HG02943 (cell line): ENCODE measurements around the gene HDLBP.
"Not testable (repeated sequence)": the region's sequence is repeated elsewhere in the genome, so short reads cannot be mapped to it uniquely, and the experiment has no call there.

Source experiments
- ATAC-seq: cut with Tn5 transposase; IDR thresholded peaks from one replicate; pipeline ENCODE4 v1.9.1; 2021; ENCODE audit warnings: mild to moderate bottlenecking, low read depth, moderate library complexity; ENCODE audit not compliant: unreplicated experiment

Gene HDLBP

DNA sequence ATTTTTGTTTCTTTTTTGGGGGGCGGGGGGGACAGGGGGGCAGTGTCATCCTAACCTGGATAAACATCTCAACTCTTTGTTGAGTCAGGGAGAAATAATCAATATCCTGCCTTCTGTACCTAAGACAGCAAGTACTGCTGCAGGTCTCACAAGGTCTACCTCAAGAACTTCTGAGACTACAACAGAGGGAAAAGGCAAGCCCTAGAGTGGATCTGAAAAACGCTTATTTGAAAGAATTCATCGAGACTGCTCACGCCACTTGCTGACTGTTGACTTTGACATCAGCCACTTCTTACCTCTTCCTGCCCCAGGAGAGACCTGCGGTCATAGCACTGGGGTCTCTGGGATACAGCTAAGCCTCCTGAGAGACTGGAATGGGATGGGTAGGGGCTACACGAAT is 8.4 kb downstream of the HDLBP start:
- ATAC-seq, result no peak

GRCh38 chr2:241304039-241304670 is 11.3 kb downstream of the HDLBP start:
- no peak for ATAC-seq

DNA sequence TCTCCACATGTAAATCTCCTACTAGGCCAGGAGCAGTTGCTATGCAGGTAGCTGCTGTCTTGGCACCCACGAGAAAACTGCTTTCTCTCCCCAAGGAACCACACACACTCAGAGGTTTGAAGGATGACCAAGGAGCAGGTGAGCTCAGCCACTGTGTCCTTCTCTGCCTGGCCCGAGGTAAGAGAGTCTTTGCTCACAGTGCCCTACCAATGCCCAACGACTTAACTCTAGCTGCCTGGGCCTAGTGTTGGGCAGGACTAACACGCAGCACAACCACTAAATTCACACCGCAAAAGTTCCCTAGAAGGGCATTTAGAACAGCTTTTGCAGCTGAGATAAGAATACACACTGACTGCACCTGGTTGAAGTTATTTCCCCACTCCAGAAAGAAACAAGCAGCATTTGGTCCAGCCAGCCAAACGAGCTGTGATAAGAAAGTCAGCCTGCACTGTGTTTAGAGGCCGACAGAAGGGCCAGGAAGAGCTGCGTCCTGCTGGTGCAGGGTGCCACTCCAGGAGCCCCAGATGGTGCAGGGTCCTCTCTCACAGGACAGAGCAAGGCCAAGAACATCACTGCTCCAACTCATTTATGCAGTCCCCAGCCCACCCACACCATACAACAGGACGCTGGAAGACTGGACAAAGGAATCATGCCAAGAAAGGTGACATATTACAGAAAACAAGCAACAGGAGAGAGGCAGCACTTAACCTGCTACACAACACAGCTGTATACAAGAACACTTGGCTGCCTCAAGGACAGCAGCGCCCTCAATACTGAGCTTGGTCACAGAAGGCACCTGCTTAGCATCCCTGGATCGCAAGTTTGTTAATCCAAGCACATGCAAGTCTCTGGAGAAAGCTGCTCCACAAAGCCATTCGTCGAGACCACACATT is 12.5 kb downstream of the HDLBP start:
- no peak for ATAC-seq

DNA sequence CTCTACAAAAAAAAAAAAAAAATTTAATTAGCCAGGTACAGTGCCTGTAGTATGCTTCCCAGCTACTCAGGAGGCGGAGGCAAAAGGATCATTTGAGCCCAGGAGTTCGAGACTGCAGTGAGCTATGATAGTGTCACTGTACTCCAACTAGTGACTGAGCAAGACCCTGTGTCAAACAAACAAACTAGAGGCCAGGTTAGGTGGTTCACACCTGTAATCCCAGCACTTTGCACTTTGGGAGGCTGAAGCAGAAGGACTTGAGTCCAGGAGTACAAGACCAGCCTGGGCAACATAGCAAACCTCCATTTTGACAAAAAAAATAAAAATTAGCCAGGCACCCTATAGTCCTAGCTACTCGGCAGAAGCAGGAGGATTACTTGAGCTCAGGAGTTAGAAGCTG is 13.4 kb downstream of the HDLBP start:
- no peak for ATAC-seq

DNA sequence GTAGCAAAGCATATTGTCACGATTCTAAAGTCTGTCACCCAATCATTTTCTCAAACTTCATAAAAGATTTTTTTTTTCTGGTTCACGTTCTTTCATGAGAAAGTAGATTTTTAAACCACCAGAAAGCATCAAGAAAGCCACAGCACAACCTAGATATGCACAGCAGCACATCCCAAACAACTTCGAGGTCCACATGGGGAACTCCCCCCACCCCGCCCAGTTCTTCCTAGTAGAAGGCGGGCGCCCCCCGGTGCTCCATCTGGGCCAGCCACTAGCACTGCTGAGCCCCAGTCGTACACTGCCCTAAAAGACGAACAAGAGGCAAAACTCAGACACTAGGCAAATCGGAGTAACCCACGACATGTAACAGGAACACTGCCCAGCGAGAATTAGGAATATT is 15.5 kb downstream of the HDLBP start:
- no peak for ATAC-seq

GRCh38 chr2:241298673-241299072 is 16.8 kb downstream of the HDLBP start:
- no peak for ATAC-seq

DNA sequence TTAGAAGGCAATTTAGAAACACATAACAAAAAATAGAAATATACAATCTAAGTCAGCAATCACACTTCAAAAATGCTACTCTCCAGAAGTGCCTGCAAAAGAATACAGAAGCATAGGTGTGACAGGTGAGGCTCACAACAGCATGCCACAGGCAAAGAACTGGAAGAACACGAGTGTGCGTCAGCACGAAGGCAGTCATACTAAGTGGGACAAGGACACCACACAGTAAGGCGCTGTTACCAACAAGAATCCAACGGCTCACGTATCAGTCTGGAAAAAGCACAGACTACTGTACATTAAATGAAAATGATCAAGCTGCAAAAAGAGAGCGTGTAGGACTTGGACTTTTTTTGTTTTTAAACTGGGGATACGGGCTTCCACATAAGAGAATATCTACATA is 18.7 kb downstream of the HDLBP start:
- no peak for ATAC-seq

DNA sequence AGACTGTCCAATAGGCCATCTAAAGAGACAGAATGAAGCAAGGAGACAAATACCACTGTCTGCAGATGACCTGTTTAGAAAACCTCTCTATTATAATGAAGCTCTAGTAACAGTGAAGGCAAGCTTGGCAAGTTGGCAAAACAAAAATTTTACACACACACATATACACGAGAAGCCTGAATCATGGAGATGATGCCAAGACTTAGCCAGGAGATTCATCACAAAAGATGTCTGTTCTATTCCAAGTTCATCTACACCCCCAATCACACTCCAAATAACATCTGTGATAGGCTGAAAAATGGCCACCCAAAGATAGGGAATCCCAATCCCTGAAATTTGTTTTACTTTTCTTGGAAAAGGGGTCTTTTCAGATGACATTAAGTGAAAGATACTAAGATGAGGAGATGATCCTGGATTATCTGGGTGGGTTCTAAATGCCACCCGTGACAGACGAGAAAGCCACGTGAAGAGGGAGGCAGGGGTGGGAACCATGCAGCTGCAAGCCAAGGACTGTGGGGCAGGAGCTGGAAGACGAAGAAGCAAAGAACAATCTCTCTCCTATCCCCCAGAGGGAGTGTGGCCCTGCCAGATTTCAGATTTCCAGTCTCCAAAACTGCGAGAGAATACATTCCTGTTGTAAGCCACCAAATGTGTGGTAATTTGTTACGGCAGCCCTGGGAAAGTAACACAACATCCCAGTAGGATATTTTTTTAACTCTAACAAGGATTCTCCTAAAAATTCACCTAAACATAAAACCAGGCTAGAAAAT is 20.0 kb downstream of the HDLBP start:
- ATAC-seq, result no peak

GRCh38 chr2:241293378-241293797 is 22.1 kb downstream of the HDLBP start:
- ATAC-seq, result not testable (repeated sequence)

DNA sequence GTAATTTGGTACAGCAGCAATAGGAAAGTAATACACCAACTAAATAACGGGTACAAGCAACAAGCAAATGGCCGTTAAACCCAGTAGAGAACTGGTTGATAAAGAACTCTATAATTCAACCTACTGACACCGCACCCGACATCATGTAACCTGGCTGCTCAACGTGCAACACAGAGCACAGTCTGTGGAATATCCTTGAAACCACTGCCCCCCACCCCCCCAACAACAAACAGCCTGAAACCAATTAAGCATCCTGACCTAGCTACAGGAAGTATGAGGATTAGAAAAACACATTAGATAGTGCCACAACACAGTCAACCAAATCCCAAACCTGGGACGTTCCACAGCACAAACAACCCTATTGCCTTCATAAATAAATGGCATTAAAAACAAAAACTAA is 23.5 kb downstream of the HDLBP start:
- ATAC-seq, result no peak

- ATAC-seq, result no peak
Measured at GRCh38 chr2:241291153-241291552, 24.3 kb downstream of the HDLBP start.

DNA sequence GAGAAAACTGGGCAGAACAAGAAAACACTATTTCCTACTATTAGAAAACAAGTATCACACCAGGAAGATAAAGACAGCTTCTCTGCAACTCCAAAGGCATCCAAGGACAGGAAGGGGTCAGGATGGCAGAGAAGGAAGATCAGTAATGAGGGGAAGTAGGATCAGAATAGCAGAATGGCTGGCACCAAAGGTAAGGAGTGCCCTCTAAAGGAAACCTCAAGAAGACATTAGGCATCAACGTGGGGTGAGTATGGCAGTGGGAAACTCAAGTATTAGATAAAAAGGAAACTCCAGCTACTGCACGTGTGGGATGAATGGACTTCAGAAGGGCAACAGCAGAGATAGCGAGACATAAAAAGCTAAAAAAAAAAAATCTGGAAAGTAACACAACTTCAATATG is 25.9 kb downstream of the HDLBP start:
- no peak for ATAC-seq

DNA sequence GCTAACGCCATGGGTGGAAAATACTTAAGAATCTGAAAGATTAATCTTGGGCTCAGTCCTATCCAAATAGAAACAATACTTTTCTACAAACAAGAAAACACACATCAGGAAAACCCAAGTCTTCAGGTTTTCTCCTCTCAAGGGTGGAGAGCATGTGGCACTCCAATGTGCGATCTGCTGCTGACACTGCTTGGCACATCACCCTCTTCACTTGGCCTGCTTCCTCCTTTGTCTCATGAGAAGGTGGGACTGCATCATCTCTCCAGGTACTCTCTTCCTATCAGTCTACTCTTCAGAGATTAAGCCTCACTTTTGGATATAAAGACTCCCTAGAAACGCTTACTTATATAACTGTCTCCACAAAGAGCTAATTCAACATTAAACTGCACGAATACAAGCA is 26.4 kb downstream of the HDLBP start:
- ATAC-seq, result no peak

- ATAC-seq, result no peak
Measured at GRCh38 chr2:241288324-241288888, 27.1 kb downstream of the HDLBP start.

- no peak for ATAC-seq
Measured at GRCh38 chr2:241286348-241287090, 29.0 kb downstream of the HDLBP start.

DNA sequence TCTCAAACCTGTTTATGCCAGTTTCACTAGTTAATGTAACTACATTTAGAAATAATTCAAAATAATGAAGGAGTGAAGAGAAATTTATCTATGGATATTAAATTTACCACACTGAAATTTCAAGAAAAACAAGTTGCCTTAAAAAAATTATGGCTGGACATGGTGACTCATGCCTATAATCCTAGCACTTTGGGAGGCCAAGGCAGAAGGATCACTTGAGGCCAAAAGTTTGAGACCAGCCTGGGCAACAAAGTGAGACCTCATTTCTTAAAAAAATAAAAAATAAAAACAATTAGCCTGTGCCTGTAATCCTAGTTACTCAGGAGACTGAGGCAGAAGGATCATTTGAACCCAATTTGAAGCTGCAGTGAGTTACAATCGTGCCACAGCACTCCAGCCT is 29.9 kb downstream of the HDLBP start:
- ATAC-seq, result no peak

DNA sequence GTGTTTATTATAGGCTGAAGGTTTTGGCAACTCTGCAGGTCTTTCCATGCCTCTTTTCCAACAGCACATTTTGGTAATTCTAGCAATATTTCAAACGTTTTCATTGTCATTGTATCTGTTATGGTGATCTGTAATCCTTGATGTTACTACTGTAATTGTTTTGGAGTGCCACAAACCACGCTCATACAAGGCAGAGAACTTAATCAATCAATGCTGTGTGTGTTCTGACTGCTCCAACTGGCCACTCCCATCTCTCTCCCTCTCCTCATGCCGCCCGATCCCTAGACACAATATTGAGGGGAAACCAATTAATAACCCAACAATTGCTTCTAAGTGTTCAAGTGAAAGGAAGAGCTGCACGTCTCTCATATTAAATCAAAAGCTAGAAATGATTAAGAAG is 32.9 kb downstream of the HDLBP start:
- ATAC-seq, result no peak

DNA sequence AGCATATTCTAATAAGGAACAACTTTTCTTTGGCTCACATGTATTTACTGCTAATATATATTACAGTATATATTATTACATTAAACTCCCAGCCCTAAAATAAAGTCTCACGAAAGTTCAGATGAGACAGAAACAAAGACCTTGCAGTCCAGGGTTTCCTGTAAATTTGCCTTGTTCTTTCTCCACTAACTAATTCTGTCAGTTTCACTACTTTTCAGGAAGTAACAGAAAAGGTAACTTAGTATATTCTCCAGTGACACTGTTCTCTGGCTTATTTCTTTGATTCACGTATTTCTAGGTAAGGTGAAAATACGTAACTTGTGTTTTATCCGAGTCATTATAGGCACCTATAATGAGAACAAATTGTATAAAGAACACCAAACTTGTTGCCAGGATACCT is 35.2 kb downstream of the HDLBP start:
- no peak for ATAC-seq

GRCh38 chr2:241279828-241280227 is 35.6 kb downstream of the HDLBP start:
- ATAC-seq, result no peak

DNA sequence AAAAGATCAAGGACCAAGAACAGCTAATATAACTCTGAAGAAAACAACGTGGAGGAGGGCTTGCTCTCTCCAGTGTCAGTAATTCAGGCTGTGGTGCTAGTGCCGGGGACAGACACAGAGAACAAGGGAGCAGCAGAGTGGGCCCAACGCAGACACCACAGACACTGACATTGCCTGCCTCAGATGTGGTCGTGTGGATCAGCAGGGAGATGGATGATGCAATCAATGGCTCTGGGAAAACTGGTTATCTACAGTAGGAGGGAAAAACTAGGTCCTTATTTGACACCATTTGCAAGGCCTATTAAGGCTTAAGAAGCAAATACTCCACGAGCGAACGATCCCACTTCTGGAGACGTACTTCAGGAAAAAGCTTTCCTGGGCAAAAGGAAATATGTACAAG is 36.1 kb downstream of the HDLBP start:
- no peak for ATAC-seq
